Measurements from ENCODE around the gene PNMA8B.

DNA sequence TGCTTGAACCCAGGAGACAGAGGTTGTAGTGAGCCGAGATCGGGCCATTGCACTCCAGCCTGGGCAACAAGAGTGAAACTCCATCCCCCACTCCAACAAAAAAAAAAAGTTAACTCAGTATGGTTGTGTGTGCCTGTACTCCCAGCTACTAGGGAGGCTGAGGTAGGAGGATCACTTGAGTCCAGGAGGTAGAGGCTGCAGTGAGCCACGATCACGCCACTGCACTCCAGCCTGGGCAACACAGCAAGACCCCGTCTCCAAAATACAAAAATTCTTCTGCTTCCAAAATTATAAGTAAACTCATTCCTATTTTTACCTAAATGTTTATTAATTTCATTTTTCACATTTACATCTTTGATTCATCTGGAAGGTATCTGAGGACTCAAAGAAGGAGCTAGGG lies 38.7 kb downstream of the PNMA8B start:
- TF ChIP-seq, protein P1, sequence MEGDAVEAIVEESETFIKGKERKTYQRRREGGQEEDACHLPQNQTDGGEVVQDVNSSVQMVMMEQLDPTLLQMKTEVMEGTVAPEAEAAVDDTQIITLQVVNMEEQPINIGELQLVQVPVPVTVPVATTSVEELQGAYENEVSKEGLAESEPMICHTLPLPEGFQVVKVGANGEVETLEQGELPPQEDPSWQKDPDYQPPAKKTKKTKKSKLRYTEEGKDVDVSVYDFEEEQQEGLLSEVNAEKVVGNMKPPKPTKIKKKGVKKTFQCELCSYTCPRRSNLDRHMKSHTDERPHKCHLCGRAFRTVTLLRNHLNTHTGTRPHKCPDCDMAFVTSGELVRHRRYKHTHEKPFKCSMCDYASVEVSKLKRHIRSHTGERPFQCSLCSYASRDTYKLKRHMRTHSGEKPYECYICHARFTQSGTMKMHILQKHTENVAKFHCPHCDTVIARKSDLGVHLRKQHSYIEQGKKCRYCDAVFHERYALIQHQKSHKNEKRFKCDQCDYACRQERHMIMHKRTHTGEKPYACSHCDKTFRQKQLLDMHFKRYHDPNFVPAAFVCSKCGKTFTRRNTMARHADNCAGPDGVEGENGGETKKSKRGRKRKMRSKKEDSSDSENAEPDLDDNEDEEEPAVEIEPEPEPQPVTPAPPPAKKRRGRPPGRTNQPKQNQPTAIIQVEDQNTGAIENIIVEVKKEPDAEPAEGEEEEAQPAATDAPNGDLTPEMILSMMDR (conservative IDR thresholded peaks at IDR 0.05) = no peak
- no peak for TF ChIP-seq ZFX (IDR thresholded peaks at IDR 0.05)

Data from C4-2B (cell line).